Activated CD4-positive, alpha-beta T cell treated with anti-CD3 and anti-CD28 coated beads, Interleukin-2, Interleukin-6, amounts not matched to agents 100 ng/mL and 50 ng/mL, durations not matched to agents 16 hours and 8 hours (primary cell): ENCODE results near the gene MREG.

Experiments
- DNase-seq: peaks from one replicate; pipeline ENCODE4 v3.0.0-alpha.2; 2020

The MREG gene, protein sequence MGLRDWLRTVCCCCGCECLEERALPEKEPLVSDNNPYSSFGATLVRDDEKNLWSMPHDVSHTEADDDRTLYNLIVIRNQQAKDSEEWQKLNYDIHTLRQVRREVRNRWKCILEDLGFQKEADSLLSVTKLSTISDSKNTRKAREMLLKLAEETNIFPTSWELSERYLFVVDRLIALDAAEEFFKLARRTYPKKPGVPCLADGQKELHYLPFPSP

DNA sequence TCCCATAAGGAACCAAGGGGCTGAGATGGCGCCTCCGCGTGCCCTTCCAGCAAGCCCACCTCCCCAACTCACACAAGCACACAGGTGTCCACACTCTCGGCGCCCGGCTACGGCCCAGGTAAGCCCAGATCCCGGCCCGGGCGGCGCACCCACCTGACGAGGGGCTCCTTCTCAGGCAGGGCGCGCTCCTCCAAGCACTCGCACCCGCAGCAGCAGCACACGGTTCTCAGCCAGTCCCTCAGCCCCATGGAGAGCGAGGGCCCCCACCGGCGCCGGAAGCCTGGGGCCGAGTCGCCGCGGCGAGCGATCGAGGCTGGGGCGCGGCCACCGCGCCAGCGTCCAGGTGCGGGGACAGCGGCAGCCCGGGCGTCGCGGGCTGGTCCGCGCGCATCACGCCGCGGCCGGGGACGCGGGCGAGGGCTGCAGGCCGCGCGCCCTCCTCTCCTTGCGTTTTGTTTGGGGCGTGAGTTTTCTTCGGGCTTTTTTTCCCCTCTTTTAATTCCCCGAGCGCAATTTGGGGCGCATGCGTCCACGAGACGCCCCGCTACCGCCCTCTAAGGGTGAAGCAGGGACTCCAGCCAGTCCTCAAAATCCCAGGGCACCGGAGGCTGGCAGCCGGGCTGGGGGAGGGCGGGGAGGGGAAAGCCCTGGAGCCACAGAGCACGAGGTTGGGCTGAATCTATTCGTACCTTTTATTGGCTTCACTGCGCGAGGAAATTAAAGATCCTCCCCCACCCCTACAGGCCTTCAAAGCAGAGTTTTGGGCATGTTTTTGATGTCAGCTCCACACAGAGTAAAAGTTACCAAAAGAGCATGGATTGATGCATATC is at the start of gene MREG:
TSS of gene MREG (minus strand) at position 472 of the 830 bp plus-strand sequence. CDS start at position 248, 224 bp downstream.
- peak; percentile 93 for DNase-seq

DNA sequence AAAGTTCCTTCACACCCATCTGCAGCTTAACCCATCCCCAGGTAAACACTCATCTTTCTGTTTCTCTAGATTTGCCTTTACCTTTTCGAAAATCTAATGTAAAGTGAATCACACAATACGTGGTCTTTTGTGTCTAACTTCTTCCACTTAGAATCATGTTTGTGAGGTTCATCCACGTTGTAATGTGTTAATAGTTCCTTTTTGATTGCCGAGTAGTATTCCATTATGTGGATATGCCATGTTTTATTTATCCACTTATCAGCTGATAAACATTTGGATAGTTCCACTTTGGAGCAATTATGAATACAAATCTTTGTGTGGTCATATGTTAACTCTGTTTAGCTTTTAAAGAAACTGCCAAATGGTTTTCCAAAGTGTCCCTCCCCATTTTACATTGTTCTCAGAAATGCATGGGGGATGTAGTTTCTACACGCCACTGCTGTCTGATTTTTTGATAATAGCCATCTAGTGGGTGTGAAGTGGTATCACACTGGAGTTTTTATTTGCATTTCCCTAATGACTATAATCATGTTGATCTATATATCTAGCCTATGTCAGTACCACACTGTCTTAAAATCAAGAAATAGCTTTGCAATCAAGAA is 46.0 kb upstream of the MREG start:
- DNase-seq, result no peak

DNA sequence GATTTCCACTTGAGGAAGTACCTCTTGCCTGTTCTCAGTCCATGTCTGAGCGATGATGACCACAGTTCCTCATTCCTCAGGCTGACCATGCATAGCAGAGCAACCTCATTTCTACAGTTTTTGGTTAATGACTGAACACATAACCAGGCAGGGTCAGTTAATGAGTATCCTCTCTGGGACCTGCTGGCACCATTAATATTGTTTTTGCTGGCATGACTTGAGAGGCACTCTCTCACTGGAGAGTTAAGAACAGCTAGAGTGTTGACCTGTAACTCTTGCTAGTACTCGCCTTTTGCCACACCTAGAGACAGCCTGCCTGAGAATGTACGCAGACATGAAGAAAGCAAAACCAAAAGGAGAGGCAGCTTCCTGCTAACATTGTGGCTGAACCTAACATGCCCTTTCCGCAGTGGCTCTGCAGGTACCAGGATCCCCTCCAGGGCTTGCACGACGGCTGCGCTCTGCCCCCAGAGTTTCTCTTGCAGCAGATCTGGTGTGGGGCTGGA is 44.4 kb upstream of the MREG start:
- DNase-seq, result peak; percentile 74

DNA sequence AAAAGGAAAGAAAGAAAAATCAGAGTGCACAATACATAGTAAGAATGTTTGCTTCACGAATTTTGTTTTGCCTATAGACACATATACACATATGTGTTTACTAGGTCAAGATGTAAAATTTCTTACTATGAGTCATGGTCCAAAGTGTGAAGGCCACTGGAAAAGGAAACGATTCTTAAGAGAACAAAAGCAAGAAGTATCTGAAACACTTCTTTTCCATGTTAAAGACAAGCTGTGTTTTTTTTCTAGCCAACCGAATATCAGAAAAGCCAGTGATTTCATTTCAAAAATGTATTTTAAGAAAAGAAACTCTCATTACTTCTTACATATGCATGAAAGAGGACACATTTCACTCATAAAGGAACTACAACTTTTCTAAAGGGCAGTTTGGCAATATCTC is 43.4 kb upstream of the MREG start:
- DNase-seq, result no peak

DNA sequence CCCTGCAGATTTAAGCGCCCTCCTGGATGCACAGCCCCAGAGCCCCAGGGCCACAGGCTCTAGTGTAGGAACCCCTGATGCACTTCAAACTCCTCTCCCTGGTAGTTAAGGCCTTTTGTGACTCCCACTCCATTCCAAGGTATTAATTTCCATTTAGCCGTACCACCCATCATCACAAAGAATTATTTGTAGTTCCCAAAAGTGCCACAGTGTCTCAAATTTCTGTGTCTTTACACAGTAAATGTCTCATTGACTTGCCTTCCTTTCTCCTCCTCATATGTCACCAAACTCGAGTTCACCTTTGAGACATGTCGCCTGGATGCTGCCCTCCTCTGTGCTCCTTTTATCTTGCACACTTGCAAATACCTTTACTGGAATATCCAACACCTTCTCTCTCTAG is 42.3 kb upstream of the MREG start:
- no peak for DNase-seq

DNA sequence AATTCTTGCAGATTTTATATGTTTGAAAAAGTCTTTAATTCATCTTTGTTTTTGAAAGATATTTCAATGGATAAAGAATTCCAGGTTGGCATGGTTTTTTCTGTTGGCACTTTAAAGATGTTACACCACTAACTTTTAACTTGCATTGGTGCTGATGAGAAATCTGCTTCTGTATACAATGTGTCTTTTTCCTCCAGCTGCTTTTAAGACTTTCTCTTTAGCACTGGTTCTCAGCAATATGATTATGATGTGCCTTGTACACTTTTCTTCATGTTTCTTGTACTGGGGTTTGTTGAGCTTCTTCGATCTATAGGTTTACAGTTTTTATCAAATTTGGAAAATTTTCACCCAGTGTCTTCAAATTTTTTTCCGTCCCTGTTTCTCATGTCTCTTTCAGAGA is 39.1 kb upstream of the MREG start:
- DNase-seq, result no peak

DNA sequence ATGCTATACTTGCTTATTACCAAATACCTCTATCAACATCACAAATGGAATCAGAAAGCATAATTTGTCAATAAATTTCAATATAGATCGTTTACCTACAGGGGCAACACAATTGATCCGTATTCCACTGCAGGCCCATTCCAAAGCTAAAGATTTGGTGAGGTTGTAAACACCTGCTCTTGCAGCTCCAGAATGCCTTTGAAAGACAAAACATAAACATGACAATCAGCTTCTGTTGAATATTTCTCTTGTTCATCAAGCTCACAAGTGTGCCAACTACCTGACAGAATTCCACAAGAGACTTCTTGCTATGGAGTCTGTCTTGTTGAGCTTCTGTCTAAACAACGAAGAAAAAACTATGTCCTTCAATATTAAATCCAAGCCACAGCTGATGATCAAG is 38.0 kb upstream of the MREG start:
- no peak for DNase-seq

DNA sequence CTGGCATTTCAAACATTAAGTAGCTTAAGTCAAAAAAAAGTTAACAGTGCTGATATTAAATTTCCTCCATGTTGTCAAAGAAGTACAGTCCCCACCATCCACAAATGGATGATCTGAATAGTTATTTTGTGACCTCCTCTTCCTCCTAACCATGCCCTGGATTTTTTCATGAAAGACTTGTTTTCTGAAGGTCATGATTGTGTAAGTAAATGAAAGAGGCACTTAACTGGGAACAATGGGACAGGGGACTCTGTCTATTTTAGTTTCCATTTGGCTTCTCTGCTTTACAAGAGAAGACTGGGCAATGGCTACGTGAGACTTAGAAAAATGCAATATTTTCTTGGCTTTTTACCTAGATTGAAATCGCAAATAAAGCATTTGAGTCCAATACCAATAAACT is 36.1 kb upstream of the MREG start:
- no peak for DNase-seq

DNA sequence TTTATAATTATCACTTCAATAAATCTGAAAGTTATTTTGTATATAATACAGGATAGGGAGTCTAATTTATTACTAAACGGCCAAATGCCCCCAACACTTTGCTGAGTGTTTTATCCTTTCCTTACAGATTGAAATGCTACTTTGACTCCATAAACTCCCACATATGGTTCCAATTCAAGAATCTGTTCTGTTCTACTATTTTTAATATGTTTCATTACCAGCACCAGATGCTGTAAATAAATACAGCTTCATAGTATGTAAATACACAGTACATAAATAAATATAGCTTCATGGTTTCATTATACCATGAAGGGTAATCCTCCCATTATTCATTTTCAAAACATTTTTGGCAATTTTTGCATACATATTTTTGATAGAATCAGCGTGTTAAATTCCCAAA is 34.0 kb upstream of the MREG start:
- no peak for DNase-seq

DNA sequence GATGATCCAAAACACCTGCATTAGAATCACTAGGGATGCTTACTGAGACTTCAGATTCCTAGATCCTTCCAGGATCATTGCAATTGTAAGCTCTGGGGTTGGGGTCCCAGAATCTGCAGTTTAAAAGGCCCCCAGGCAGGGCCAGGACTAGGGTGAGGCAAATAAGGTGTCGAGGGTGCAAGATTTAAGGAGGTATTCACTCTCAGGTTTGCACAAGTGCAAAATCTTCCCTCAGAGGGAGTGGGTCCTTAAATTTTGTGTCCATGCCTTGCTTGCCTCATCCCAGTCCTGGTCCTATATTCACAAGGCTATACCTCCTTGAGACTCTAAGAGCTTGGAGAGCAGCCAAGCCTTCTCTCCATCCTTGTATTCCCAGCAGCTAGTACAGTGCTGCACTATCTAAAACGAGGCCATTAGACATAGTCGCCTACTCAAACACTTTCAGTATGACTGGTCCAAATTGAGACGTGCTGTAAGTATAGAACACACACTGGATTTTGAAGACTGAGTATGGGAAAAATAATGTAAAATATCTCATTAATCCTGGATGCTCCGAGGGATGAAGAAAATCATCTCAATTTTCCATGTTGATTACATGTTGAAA is 31.6 kb upstream of the MREG start:
- DNase-seq, result peak; percentile 56

DNA sequence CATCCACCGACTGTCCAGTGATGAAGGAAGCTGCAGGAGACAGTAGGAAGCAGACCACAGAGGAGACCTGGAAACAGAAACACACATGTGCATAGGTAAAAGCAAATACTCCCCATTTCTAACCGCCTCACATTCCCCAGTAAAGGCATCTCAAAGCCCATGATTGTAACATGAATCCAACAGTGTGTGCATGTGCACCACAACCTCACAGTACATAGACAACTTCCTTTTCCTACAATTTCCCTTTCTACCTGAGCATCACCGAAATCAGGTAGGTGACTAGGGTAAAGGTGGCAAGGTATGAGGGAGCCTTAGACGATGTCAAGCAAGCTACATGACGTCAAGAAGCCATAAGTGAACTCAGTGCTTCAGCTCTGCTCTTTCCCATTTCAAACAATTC is 30.6 kb upstream of the MREG start:
- no peak for DNase-seq

DNA sequence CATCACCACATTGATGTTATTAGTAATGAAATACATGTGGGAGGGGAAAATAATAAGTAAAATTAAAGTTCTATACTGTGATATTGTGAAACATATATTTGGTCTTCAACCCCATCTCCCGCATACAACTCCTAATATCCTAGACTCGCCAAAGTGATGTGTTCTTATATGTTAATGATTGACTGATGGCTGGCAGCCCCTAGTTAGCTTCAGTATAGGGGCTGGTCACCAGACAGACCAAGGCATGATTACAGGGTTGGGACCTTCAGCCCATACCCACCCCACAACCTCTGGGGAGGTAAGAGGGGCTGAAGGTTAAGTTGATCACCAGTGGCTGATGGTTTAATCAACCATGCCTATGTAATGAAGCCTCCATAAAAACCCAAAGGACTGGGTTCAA is 28.1 kb upstream of the MREG start:
- no peak for DNase-seq

DNA sequence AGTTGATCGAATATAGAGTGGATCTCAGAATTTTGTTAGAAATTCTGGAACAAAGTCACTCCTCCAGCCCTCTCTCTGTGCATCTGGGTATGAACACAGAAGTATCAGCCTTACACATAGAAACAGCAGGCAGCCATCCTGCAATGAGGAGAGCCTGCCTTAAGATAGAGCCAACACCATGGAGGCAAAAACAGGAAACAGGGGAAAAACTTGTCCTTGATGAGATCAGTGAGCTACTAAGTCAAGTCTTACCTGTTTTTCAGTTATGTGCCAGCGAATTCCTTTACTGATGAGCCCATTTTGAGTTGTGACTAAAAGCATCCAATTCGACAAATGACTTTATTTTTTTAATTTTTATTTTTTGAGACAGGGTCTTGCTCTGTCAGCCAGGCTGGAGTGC is 26.6 kb upstream of the MREG start:
- no peak for DNase-seq

DNA sequence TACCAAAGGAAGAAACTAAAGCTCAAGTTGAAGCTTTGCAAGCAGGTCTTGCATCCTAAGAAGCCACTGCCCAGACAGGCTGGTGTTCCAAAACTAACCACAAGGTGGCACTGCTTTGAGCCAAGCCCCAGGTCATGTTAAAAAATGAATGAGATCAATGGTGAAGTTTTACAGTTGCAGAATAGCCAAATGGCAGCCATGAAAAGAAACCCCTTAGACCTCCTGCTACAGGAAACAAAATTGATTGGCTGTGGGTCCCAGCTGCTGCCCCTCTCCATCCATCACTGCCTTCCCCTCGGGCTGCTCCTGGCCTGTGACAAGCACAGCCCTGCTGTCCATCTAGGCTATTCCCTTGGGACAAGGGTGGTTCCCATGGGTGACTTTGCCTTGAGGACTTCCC is 20.7 kb upstream of the MREG start:
- peak; percentile 89 for DNase-seq

DNA sequence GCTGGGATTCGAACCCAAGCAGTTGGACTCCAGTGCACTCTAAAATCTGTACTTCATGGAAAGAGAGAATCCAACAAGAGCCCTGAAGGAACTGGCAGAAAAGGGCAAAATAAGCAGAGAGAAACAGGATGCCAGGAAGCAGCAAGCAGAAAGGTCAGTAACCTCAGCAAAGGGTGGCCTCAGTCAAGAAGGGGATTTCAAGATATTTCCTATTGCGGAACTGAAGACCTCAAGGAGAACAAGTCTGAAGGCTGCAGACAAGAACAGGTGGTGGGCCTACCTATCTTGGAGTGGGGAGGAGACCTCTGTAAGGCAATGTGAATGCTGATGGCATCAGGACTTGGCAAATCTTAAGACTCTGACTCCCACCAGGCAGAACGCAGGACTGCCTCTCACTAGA is 20.1 kb upstream of the MREG start:
- no peak for DNase-seq

DNA sequence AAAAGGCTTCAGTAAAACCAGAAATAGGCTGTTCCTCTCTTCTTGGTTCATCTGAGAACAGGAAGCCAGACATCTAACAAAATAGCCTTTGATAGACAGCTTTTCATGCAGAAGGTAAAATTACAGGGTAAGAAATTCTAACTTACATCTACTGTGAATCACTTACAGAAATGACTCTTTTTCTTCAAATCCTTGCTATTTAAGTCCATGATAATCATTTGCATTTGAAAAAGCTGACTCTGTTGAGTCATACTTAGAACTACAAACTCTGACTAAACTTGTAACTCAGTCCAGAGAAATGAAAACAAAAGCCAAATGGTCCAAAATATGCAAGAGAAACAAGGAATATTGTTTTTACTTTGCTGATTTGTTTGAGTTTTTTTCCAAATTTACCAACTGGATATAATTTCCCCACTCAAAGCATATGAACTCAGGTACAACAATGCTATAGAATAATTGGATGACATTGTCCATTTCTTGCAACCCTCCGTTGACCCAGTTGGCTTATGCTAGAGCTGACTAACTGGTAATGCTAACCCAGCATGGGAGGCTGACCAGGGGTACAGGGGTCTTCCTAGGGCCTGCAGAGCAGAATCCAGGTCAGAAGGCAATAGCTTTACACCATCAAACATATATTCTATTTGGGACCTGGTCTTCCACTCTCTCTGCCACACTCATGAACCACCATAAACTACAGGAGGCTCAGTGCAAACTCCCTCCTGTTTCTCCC is 18.8 kb upstream of the MREG start:
- DNase-seq, result peak; percentile 75

DNA sequence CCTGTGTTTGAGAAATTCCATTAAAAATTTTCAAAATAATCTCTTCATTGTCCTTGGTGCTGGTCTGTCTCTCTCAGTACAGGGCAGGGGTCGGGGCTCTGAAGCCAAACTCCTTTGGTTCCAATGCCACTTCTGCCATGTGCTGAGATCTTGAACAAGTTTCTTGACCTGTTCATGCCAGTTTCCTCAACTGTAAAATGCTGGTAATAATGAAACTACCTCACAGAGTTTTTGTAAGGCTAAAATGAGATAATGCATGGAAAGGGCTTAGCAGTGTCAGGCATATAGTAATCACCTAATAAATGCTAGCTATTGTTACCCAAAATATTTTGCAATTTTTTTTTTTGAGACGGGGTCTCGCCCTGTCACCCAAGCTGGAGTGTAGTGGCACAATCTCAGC is 16.9 kb upstream of the MREG start:
- DNase-seq, result peak; percentile 56

DNA sequence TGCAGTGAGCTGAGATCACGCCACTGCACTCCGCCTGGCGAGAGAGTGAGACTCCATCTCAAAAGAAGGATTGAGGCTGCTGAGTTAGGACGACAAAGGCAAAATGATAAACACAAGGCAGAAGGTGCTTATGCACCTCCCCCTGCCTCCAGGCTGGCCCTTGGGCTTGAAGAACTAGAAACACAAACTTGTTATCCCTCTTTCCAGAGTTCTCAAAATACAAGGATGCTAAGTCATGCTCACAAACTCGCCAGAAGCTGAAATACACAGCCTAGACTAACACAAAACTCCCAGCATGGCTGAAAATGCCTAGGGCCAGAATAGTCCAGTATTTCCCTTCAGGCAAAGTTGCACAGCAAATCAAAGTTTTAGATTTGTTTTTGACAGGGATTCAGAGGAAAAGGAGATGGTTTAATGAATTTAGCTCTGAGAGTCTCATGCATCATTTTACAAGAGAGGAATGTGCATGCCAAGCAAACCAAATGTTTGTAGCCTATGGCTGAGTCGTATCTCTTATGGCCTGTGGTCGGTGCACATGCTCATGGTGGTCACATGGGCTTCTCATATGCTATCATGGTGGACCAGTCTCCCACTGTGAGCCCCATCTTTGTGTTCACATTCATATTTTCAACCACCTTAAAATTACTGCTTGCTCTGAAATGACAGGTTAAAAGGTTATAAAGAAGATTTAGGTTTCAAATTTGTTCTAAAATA is 16.2 kb upstream of the MREG start:
- peak; percentile 51 for DNase-seq

DNA sequence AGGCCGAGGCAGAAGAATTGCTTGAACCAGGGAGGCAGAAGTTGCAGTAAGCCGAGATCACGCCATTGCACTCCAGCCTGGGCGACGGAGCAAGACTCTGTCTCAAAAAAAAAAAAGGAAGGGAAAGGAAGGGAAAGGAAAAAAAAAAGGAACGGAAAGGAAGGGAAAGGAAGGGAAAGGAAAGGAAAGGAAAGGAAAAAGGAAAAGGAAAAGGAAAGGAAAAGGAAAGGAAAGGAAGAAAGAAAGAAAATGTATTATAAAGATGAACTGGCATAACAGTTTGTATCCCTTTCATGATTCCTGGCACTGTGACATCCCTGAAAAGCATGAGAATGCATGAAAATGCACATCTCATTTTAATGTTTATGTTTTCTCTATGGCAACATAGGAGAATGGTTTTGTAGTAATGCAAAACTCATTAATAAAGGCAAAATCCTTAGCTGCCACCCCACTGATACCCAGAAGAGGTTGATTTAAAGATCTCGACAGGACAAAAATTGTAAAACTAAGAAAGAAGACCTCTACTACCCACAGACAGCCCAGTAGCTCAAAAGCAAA is 11.5 kb upstream of the MREG start:
- no peak for DNase-seq

DNA sequence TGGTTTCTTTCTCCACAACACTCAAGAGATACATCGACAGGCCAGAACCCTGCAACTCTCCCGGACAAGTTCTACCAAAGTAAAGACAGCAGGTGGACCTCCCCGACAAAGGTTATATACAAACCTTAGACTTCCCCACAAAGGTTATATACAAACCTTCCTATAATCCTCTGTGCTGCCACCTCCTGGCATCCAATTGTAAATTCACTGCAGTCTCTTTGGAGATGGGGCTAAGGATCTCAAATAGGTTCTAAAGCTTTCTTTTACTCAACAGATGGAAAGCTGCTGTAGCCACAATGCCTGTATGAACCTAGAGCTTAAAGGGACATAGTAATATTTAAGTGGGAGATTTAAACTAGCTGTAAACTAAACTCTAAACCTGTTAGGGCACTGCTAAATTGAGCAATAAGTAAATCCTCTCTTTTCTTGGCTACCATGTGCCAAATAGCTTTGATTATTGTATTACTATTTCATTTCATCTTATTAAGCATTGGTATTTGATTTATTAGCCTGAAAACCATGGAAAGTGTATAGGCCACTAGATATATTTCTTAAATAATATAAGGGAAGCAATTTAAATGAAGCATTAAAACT is 9.8 kb upstream of the MREG start:
- DNase-seq, result peak; percentile 66

DNA sequence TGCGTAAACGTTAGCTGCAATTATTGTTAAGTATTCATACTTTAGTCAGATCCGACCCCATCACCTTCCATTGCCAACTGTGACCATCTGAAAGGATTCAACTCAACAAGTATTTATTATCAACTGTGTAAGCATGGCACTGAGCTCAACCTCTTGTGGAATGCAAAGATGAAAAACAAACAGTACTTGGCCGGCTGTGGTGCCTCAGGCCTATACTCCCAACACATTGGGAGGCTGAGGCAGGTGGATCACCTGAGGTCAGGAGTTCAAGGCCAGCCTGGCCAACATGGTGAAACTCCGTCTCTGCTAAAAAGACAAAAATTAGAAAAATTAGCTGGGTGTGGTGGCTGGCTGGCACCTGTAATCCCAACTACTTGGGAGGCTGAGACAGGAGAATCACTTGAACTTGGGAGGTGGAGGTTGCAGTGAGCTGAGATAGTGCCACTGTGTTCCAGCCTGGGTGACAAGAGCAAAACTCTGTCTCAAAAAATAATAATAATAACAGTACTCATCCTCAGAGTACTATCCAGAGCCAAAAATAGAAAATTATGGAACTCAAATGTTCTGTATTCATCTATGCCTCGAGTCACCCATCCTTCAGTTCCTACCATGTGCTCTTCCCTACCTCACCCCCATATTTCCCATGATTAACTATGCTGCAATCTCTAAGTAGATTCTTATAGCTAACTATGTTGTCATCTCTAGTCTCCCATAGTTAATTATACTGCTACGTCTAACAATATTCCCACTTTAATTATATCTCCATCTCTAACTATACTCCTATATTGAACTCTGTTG is 8.6 kb upstream of the MREG start:
- no peak for DNase-seq
